ENCODE measurements around the gene VEZT.

Gene VEZT

GRCh38 chr12:95204141-95204866 lies 13.3 kb upstream of the VEZT start:
- Histone ChIP-seq H3K4me1 (ENCODE audit: insufficient read depth, low read length) (peaks cover 11% of the 10 kb centered on the region), H3K36me3 (ENCODE audit: insufficient read depth, low read length) (peaks cover 14% of the 10 kb centered on the region), H3K9me3 (ENCODE audit: low read length) (peaks cover 4% of the 10 kb centered on the region), H2AFZ (ENCODE audit: low read depth, low read length) (no peak overlapping the region), H3K4me3 (ENCODE audit: low read length) (no peak overlapping the region), H3K27me3 (ENCODE audit: insufficient read depth, low read length) (no peaks in the 10 kb centered on the region)

DNA sequence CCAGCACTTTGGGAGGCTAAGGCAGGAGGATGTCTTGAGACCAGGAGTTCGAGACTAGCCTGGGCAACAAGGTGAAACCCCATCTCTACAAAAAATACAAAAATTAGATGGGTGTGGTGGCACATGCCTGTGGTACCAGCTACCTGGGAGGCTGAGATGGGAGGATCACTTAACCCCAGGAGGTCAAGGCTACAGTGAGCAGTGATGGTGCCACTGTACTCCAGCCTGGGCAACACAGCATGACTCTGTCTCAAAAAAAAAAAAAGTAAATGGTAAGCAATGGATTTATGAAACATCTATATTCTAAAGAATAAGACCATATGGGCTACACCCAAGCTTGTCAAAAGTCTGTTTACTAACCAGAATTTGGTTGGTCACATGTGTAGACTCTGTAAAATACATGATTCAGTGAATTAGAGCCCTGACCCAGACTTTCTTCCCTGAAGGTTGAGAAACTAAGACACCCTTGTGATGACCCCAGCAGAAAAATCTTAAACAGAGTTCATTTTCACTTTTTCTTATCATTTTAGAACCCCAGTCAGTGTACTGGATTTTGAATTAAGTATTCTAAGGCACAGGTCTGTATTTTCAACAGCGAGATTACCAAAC lies 12.5 kb upstream of the VEZT start:
- peaks cover 11% of the 10 kb centered on the region for H3K4me1 ChIP-seq (ENCODE audit: insufficient read depth, low read length)

GRCh38 chr12:95205685-95206084 lies 11.9 kb upstream of the VEZT start:
- peaks cover 4% of the 10 kb centered on the region for H3K9me3 ChIP-seq (ENCODE audit: low read length)
- H3K27me3 ChIP-seq (ENCODE audit: insufficient read depth, low read length): no peaks in the 10 kb centered on the region
- H2AFZ ChIP-seq (ENCODE audit: low read depth, low read length): no peak overlapping the region
- H3K4me1 ChIP-seq (ENCODE audit: insufficient read depth, low read length): peaks cover 11% of the 10 kb centered on the region
- H3K4me3 ChIP-seq (ENCODE audit: low read length): no peak overlapping the region
- H3K36me3 ChIP-seq (ENCODE audit: insufficient read depth, low read length): peaks cover 20% of the 10 kb centered on the region

More for the DNA sequence above, 12.5 kb upstream of the VEZT start:
- Histone ChIP-seq H2AFZ (ENCODE audit: low read depth, low read length) (no peak overlapping the region), H3K36me3 (ENCODE audit: insufficient read depth, low read length) (peaks cover 20% of the 10 kb centered on the region), H3K27me3 (ENCODE audit: insufficient read depth, low read length) (no peaks in the 10 kb centered on the region), H3K4me3 (ENCODE audit: low read length) (no peak overlapping the region), H3K9me3 (ENCODE audit: low read length) (peaks cover 4% of the 10 kb centered on the region)

GRCh38 chr12:95206916-95207315 lies 10.7 kb upstream of the VEZT start:
- Histone ChIP-seq H3K4me3 (ENCODE audit: low read length) (no peak overlapping the region), H2AFZ (ENCODE audit: low read depth, low read length) (no peak overlapping the region), H3K4me1 (ENCODE audit: insufficient read depth, low read length) (peaks cover 9% of the 10 kb centered on the region), H3K9me3 (ENCODE audit: low read length) (peaks cover 4% of the 10 kb centered on the region), H3K36me3 (ENCODE audit: insufficient read depth, low read length) (peaks cover 20% of the 10 kb centered on the region), H3K27me3 (ENCODE audit: insufficient read depth, low read length) (no peaks in the 10 kb centered on the region)

DNA sequence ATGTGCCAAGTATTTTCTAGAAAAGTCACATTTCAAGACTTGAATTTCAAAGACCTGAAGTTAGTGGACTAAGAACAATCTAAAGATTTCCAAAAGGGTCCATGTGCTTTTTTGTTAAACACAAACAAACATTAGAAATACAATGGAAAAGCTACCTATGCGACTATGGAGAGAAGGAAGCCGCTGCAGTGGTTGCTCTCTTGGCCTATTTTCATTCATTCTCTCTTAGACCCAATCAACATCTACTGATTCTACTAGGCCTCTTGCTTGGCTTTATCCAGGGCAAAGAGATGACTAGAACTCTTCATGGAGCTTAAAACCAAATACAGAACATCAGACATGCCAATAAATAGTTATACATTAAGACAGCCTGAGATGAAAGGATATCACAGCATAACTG lies 10.2 kb upstream of the VEZT start:
- H3K4me1 ChIP-seq (ENCODE audit: insufficient read depth, low read length): peaks cover 9% of the 10 kb centered on the region
- no peak overlapping the region for H3K4me3 ChIP-seq (ENCODE audit: low read length)
- peaks cover 4% of the 10 kb centered on the region for H3K9me3 ChIP-seq (ENCODE audit: low read length)
- no peak overlapping the region for H2AFZ ChIP-seq (ENCODE audit: low read depth, low read length)
- peaks cover 20% of the 10 kb centered on the region for H3K36me3 ChIP-seq (ENCODE audit: insufficient read depth, low read length)
- no peaks in the 10 kb centered on the region for H3K27me3 ChIP-seq (ENCODE audit: insufficient read depth, low read length)

- no peak overlapping the region for H3K4me3 ChIP-seq (ENCODE audit: low read length)
- H3K36me3 ChIP-seq (ENCODE audit: insufficient read depth, low read length): peaks cover 20% of the 10 kb centered on the region
- no peak overlapping the region for H2AFZ ChIP-seq (ENCODE audit: low read depth, low read length)
- peaks cover 9% of the 10 kb centered on the region for H3K4me1 ChIP-seq (ENCODE audit: insufficient read depth, low read length)
- peaks cover 4% of the 10 kb centered on the region for H3K9me3 ChIP-seq (ENCODE audit: low read length)
- H3K27me3 ChIP-seq (ENCODE audit: insufficient read depth, low read length): no peaks in the 10 kb centered on the region
Measured at GRCh38 chr12:95208678-95209077, 8.9 kb upstream of the VEZT start.

DNA sequence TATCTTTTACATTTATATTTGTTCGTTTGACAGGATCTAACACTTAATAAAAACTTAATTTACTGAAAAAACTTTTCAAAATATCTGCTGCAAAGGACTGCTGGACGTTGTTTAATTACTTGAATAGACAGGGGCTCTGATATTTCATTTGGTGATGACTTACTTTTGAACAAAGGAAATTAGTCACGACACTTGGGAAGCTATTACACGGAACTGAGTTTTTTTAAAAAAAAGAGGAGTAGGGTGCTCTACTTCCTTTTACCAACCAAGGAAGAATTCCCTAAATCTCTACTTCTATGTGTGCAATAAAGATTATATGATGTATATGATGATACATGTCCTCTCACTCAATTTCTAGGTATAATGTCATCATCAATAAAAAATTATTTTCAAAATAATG lies 5.0 kb upstream of the VEZT start:
- H3K4me1 ChIP-seq (ENCODE audit: insufficient read depth, low read length): peaks cover 14% of the 10 kb centered on the region
- H3K4me3 ChIP-seq (ENCODE audit: low read length): no peak overlapping the region
- peaks cover 19% of the 10 kb centered on the region for H3K36me3 ChIP-seq (ENCODE audit: insufficient read depth, low read length)
- H3K27me3 ChIP-seq (ENCODE audit: insufficient read depth, low read length): no peaks in the 10 kb centered on the region
- no peak overlapping the region for H2AFZ ChIP-seq (ENCODE audit: low read depth, low read length)
- peaks cover 4% of the 10 kb centered on the region for H3K9me3 ChIP-seq (ENCODE audit: low read length)

DNA sequence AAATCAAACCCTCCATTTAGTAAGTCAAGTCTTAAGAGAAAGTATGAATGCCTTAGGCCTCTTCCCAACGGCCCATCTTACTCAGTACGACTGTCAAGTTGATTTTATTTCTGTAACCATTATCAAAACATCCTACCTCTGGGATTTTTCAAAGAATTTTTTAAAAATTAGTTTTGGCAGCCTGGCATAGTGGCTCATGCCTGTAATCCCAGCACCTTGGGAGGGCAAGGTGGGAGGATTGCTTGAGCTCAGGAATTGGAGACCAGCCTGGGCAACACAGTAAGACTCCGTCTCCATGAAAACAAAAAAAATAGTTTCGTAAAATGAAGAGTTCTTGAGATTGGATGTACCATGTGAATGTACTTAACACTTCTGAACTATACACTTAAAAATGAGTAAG lies 4.5 kb upstream of the VEZT start:
- H3K27me3 ChIP-seq (ENCODE audit: insufficient read depth, low read length): no peaks in the 10 kb centered on the region
- peaks cover 15% of the 10 kb centered on the region for H3K36me3 ChIP-seq (ENCODE audit: insufficient read depth, low read length)
- peaks cover 14% of the 10 kb centered on the region for H3K4me1 ChIP-seq (ENCODE audit: insufficient read depth, low read length)
- no peak overlapping the region for H2AFZ ChIP-seq (ENCODE audit: low read depth, low read length)
- H3K4me3 ChIP-seq (ENCODE audit: low read length): no peak overlapping the region
- peaks cover 4% of the 10 kb centered on the region for H3K9me3 ChIP-seq (ENCODE audit: low read length)

DNA sequence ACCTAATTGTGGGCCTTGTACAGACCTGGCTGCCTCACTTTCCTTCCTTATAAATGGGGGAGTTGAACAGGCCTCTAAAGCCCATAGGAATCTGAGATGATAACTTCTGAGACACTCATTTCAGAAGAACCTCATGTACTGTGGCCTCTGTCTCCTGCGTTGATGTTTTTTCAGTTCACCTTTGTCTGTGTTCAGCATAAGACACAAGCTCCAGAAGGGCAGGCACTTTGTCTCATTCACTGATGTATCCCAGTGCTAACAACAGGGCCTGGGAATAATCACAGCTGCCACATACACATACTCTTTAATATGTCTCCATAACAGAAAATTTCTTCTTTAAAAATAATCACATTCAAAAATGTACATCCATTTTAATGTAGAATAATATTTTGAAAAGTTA lies 3.7 kb upstream of the VEZT start:
- H3K9me3 ChIP-seq (ENCODE audit: low read length): no peaks in the 10 kb centered on the region
- H3K36me3 ChIP-seq (ENCODE audit: insufficient read depth, low read length): peaks cover 10% of the 10 kb centered on the region
- H2AFZ ChIP-seq (ENCODE audit: low read depth, low read length): no peak overlapping the region
- no peak overlapping the region for H3K4me3 ChIP-seq (ENCODE audit: low read length)
- H3K27me3 ChIP-seq (ENCODE audit: insufficient read depth, low read length): no peaks in the 10 kb centered on the region
- H3K4me1 ChIP-seq (ENCODE audit: insufficient read depth, low read length): peaks cover 14% of the 10 kb centered on the region

- Histone ChIP-seq H3K4me1 (ENCODE audit: insufficient read depth, low read length) (peaks cover 14% of the 10 kb centered on the region), H3K4me3 (ENCODE audit: low read length) (no peak overlapping the region), H3K27me3 (ENCODE audit: insufficient read depth, low read length) (no peaks in the 10 kb centered on the region), H3K9me3 (ENCODE audit: low read length) (no peaks in the 10 kb centered on the region), H2AFZ (ENCODE audit: low read depth, low read length) (no peak overlapping the region), H3K36me3 (ENCODE audit: insufficient read depth, low read length) (peaks cover 5% of the 10 kb centered on the region)
Measured at GRCh38 chr12:95214466-95214865, 3.1 kb upstream of the VEZT start.

- no peaks in the 10 kb centered on the region for H3K9me3 ChIP-seq (ENCODE audit: low read length)
- no peaks in the 10 kb centered on the region for H3K36me3 ChIP-seq (ENCODE audit: insufficient read depth, low read length)
- H3K4me3 ChIP-seq (ENCODE audit: low read length): peak overlapping the region; percentile 99
- peaks cover 21% of the 10 kb centered on the region for H3K4me1 ChIP-seq (ENCODE audit: insufficient read depth, low read length)
- H2AFZ ChIP-seq (ENCODE audit: low read depth, low read length): peak overlapping the region; percentile 97
- no peaks in the 10 kb centered on the region for H3K27me3 ChIP-seq (ENCODE audit: insufficient read depth, low read length)
Measured at GRCh38 chr12:95215949-95216348, 1.7 kb upstream of the VEZT start.

GRCh38 chr12:95216711-95217376 lies 763 bp upstream of the VEZT start:
- Histone ChIP-seq H3K27me3 (ENCODE audit: insufficient read depth, low read length) (no peaks in the 10 kb centered on the region), H3K4me3 (ENCODE audit: low read length) (peak overlapping the region; percentile 99), H3K4me1 (ENCODE audit: insufficient read depth, low read length) (peaks cover 21% of the 10 kb centered on the region), H3K36me3 (ENCODE audit: insufficient read depth, low read length) (no peaks in the 10 kb centered on the region), H3K9me3 (ENCODE audit: low read length) (no peaks in the 10 kb centered on the region), H2AFZ (ENCODE audit: low read depth, low read length) (peak overlapping the region; percentile 97)

Measured in neuron (in vitro differentiated cells).